UCSD-AML1 (cell line): Measurements from ENCODE around the gene STARD13.

Source experiments
- DNase-seq: peaks from one replicate; lab custom pipeline; 2025; ENCODE audit not compliant: unreplicated experiment; lab: John Stamatoyannopoulos, UW

The STARD13 gene

DNA sequence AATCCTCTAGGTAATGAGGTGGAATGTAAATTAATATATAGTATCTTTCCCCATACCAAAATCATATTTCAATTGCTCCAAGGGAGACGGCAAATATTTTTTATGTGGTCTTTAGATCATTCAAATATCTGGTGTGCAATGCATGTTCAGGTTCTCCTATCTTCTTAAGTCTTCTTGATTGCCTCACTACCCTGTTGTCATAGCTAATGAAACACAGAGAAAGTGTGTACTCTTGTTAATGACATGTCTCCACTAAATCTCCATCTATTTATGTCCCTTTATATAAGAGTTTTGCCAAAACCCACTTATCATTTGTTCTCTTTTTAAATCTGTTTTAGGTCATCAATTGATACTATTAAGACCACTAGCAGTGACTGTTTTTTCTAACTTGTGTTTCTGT lies 6.6 kb downstream of the STARD13 start:
- DNase-seq, result no peak

DNA sequence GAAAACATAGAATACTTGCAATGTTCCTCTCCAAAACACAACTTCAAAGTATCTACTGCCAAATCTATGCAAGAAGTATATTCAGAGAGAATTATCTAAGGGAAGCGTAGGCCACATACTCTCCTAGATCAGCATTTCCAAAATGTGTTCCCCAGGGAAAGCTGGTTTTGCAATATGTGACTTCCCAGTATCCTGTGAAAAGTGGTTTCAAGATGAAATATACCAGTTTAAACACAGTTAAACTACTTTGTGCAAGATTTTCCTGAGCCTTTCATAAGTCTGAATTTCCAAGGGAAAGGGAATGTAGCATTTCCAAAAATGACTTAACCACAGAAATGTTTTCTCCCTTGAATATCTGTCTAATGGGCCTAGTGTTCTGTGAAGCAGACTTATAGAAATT lies 7.6 kb downstream of the STARD13 start:
- DNase-seq, result no peak

DNA sequence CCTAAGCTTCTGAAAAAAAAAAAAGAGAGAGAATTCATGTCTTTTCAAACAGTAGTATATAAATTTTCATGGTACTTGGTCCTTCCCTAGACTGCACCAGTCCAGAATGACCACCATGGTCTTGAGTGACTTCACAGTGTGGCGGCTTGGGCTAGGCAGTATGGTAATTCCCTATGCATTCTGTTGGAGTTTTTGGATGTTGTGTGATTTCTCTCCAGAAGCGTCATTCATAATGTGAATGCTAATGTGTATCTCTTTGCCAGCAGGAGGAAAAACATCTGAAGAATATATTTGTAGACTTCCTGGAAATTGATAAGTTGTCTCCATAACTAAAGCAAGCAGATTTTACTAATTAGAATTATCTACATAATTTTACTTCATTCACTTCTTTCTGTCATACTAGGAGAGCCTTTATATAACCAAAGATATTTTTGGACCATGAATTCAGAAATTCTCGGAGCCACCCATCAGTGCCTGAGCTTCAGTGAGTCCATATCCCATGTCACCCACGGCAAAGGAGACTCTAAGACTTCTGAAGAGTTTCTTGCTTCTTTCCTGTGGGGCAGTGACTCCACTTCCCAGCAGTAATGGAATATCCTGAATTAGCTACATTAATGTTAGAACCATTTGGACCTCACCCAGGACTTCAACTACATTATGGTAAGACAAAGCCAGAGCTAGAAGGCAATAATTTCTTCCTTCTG lies 8.4 kb downstream of the STARD13 start:
- DNase-seq, result no peak

DNA sequence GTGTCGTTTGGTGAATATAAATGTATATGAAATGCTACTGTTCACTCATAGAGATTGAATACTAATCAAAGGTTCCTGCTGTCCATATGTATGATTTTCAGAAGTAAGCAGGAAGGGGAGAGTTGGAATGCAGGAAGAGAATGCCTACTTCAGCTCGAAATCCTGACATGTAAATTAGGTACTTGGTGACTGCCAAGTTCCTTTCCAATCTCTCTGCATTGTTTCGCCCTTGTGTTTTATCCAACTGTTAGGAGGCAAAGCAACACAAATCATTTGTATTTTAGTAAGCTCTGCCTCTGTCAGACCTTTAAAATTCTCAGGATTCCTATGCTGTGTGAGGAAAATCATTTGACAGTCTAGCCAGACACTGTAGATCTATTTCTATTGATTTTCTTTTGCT lies 9.0 kb downstream of the STARD13 start:
- DNase-seq, result no peak

GRCh38 chr13:33275916-33276315 lies 9.6 kb downstream of the STARD13 start:
- DNase-seq, result no peak

GRCh38 chr13:33274264-33274663 lies 11.3 kb downstream of the STARD13 start:
- DNase-seq, result no peak

DNA sequence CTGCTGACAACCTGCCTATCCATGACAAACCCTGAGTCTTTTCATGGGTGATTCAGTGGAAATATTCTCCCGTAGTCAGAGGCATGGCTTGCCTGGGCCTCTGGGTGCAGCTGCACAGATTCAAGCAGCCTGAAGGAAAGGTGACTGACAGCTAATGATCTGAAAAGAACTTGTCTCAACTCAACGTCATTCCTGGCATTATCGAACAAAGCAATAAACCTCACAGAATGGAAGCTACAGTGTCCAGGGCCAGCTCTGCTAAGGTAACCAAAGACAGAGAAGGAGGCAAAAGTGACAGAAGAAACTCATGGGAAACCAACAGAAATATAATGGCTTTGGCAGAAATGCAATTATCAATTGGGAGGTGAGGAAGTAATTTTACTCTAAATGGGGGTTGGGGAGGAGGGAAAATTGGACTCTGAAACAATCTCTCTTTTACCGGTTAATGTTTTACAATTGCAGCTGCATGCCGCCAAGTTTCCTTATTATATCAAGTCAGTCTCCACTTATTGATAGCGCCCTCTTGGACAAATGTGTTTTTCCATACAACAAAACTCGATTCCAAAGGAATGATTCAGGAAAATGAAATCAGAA lies 12.9 kb downstream of the STARD13 start:
- no peak for DNase-seq

DNA sequence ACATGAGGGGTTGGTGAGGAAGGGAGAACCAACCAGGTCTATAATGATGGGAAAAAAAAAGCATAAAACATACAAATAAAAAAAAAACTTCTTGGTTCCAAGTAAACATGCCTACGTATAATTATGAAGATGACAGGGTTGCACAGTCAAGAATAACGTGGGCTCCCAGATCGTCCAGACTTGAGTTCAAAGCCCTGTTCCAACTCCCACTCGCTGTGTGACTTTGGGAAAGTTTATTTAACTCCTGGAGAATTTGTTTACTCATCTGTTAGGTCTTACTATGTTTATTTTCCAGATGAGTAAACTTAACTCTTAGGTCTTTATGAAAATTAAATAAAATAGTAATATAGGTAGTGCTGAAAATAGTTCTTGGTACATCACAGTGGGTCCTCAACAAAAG lies 13.8 kb downstream of the STARD13 start:
- DNase-seq, result no peak

GRCh38 chr13:33270895-33271538 lies 14.5 kb downstream of the STARD13 start:
- DNase-seq, result no peak

DNA sequence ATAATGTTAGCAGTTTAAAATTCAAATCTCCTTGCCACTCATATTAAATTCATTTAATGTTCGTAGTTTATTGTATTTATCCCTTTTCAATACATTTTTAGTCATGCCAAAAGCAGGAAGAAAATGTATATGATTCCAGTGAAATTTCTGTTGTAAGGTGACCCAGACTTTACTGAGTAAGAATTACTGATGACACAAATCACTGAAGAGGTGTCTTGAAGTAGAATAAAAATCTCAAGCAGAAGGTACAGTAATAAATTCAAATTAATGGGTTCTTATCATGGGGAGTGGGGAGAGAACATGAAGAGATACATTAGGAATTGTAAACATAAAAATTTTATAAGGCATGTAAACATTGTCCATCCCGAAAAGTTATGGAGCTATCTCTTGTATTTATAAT lies 19.9 kb downstream of the STARD13 start:
- DNase-seq, result no peak

DNA sequence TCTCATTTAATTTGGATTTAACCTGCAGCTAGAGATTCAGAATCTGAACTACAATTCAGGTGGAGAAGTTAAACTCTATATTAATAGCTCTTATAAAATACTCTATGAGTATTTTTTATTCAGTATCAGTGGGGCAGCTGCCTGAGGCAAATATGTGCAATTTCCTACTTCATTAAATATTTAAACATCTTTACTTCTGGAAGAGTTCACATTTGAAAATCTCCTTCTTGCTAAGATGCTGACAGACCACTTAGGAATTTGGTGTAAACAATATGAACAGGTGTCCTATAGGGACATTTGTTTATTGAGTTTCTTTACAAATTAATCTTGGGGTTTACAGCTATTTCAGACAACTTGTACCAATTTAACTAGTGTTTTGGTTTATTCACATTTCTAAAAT lies 20.4 kb downstream of the STARD13 start:
- DNase-seq, result no peak

DNA sequence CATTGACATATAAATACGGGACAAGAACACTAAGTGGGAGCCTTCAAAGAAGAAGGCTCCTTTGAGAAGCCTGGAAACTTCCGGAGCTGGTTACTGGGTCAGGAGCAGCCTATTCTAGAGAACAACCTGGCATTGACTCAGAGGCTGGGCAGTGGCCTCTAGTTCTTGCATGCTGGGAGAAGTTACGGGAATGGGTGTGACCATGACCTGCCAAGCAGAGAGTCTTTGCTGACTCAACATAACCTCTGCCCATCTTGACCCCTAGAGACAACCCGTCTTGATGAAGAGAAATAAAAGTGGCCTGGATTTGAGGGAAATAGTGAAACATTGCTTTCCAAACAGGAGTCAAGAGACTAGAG lies 21.0 kb downstream of the STARD13 start:
- DNase-seq, result no peak

DNA sequence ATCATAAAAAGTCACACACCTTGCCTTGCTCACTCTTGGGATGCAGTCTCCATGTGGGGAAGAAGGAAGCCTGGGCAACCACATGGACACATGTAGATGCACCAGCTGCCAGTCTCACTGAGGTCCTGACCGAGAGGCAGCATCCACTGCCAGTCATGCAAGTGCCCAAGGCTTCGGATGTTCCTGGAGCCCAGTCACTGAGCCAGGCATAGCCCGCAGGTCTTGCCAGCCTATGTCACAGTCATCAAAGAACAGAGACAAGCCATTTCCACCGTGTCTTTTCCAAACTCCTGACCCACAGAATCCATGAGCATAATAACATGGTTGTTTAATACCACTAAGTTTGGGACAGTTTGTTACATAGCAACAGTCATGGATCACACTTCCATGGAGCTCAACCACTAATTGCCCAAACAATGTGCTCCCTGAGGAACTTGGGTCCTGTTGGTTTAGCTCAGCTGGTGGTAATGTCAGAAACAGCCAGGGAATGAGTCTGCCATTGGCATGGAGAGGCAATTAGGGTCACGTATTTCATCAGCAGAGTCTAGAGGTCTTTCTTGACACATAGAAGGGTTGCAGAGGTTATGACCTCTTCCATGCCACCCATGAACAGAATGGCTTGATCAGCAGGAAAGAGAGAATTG lies 21.5 kb downstream of the STARD13 start:
- DNase-seq, result no peak

GRCh38 chr13:33263484-33263883 lies 22.1 kb downstream of the STARD13 start:
- DNase-seq, result no peak

- peak; percentile 23 for DNase-seq
Observed at GRCh38 chr13:33262997-33263396, 22.6 kb downstream of the STARD13 start.

- DNase-seq, result no peak
Observed at GRCh38 chr13:33262594-33262993, 23.0 kb downstream of the STARD13 start.

GRCh38 chr13:33262062-33262487 lies 23.5 kb downstream of the STARD13 start:
- no peak for DNase-seq

DNA sequence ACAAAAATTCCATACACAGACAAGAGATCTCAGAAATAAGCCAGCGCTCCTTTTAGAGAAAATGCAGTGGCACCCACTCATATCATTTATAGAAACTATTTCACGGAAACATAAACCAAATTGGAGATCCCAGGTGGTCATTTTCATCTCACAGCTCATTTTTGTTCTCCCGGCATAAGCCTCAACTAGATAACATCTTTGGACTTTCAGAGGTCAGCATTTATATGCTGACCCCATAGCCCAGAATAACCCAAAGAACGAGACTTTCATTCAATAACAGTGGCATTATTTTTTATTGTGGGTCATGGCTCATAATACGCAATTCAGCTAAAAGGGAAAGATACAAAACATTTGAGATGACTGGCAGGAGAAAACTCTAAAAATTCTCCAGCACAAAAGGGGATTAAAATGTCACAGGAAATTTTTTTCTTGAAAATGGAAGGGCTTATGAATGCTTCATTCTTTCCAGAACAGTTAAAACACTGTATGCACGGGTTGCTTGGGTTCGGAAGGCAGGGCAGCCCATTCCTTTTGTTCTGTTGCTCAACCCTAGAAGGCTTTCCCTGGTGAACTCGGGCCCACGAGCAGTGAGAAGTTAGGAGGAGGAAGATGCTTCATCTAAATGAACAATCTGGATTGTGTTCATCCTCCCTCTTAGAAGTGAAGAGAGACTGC lies 24.0 kb downstream of the STARD13 start:
- no peak for DNase-seq

GRCh38 chr13:33260168-33261098 lies 25.1 kb downstream of the STARD13 start:
- DNase-seq, result no peak

DNA sequence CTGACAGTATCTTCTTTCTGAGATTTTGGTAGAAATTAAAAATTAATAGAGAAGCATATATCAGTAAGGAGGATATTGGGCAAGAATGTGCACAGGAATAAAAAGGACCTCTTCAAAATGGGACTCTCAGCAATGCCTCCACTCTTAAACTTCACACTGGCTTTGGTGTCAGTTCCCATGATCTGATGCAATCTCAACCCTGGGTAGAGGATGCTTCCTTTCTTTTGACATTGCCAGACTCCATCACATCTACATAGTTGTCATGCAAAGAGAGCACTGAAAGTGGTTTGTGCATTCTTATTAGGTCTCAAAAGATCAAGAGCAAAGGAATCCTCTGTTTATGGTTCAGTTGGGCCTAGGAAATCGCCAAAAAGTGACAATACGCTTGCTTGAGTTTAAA lies 26.3 kb downstream of the STARD13 start:
- DNase-seq, result no peak
